Lower leg skin (tissue), 4 donors: ENCODE measurements around the gene PXK. TPM values are rescaled to one million over a fixed set of nuclear protein-coding genes. Genes with fewer than 3 reads are reported as not detected.
A peak's percentile ranks its signal among the peaks of the same experiment; 100 is the strongest.

Experiments
- DNase-seq, 2 donors: peaks; one replicate each; pipeline ENCODE4 v3.0.0-alpha.2; 2019; ENCODE audit warnings: low spot score in 2 of 2
- H3K4me3 ChIP-seq: fragments of 200-600 bp; sonication (generic); 2 replicates; pipeline ENCODE4 v1.5.1; 2017; ENCODE audit warnings: mild to moderate bottlenecking, low read depth; ENCODE audit not compliant: poor library complexity, severe bottlenecking
- POLR2A ChIP-seq, 2 donors: fragments of 450-650 bp; IDR thresholded peaks; one replicate each; pipeline ENCODE4 v1.6.1; 2016 to 2017; ENCODE audit warnings: antibody characterized with exemption in 2 of 2, mild to moderate bottlenecking in 1 of 2, moderate library complexity in 1 of 2
- WGBS, 2 donors: methylation state at CpG; one replicate each; pipeline ENCODE4 v1.1.5; 2018; 5-methylcytosine and 5-hydroxymethylcytosine counted together
- intact Hi-C: fragments of 100-400 bp; cut with DNase I; formaldehyde crosslinking; loops from one replicate; pipeline ENCODE4 v1.15.0; 2023; ENCODE audit warnings: low total_unique reads
- total RNA-seq, 4 donors: library from RNA; depleted of rRNA; stranded (reverse); fragments of >200 nt; gene quantifications; one replicate each; pipeline ENCODE4 v1.1.0, GENCODE V29; 2016
- TF ChIP-seq, protein P1 (sequence below), 3 donors: fragments of 450-650 bp; IDR thresholded peaks; one replicate each; pipeline ENCODE4 v1.5.1; 2016; ENCODE audit warnings: antibody characterized with exemption in 3 of 3, mild to moderate bottlenecking in 3 of 3, moderate library complexity in 2 of 3

PXK gene
- total RNA-seq, 4 donors from 2014 or later = 19.4 to 27.7 (median 23.9) TPM

DNA sequence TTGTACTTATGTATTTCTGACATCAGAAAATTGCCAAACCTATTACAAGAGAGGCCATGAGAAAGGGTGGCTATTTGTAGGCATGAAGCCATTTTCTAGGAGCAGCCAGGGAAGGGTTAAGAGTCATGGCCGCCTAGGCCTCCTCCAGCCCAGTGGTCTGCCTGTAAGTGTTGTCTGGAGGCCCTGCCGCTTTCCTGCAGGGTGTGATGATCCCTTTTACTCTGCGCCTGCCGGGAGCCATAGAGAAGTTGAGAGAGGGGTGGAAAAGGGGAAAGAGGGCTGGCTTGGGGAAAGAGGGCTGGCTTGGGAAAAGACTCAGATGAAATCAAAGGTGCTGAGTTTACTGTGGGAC is 130.1 kb downstream of the PXK start:
- no peak for DNase-seq
- WGBS, 2 donors = 61 to 69% methylated on average over 4 of the region's 4 CpGs
- TF ChIP-seq, protein P1, sequence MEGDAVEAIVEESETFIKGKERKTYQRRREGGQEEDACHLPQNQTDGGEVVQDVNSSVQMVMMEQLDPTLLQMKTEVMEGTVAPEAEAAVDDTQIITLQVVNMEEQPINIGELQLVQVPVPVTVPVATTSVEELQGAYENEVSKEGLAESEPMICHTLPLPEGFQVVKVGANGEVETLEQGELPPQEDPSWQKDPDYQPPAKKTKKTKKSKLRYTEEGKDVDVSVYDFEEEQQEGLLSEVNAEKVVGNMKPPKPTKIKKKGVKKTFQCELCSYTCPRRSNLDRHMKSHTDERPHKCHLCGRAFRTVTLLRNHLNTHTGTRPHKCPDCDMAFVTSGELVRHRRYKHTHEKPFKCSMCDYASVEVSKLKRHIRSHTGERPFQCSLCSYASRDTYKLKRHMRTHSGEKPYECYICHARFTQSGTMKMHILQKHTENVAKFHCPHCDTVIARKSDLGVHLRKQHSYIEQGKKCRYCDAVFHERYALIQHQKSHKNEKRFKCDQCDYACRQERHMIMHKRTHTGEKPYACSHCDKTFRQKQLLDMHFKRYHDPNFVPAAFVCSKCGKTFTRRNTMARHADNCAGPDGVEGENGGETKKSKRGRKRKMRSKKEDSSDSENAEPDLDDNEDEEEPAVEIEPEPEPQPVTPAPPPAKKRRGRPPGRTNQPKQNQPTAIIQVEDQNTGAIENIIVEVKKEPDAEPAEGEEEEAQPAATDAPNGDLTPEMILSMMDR (IDR thresholded peaks at IDR 0.05) = no peak
- TF ChIP-seq POLR2A (IDR thresholded peaks at IDR 0.05) = no peak
- no peak overlapping the region for H3K4me3 ChIP-seq
- intact Hi-C loops = no loop called here

DNA sequence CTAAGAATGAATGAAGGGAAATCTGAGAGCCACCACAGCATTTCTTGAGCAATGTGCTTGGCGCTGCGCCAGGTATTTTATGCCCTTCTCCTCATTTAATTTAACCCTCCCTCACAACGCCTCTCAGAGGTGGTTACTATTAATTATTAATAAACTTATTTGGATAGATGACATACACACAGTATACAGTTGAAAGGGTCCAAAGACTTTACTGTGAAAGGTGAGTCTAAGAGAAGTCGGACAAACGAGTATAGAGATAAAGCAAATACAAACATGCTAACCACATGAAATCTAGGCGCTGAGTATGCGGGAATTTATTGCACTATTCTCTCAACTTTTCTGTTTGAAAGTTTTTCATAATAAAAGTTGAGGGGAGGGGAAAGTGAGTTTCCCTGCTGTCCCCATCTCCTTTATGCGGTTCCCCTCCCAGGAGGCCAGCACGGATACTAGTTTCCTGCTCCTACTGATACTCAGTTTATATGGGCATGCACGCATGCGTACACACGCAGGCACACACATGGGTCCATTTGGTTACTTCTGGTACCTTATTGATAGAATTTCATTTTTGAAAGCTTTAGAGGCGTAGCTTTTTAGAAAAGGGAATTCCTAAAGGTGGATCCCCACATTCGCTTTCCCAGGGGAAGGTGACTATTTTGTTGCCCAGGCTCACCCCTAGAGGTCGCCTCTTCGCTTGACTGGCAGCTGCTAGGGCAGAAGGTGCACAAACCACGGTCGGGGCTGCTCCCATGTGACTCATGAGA is 130.7 kb downstream of the PXK start:
- H3K4me3 ChIP-seq = no peak overlapping the region
- intact Hi-C loops = no loop called here

DNA sequence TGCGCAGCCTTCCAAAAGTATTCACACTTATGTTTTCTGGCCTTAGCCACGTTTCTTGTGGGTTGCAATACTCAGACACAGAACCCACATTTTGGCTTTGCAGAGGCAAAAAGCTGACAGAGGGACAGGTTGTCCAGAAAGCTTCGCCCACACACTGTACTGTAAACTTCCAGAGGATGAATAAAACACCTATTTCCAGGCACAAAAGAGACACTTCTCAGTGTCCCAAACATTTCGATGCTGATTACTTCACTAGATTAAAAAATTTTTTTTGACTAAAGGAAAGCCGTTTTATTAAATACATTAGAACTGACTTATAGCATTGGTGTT is 131.2 kb downstream of the PXK start:
- no peak overlapping the region for H3K4me3 ChIP-seq
- intact Hi-C loops = no loop called here
- TF ChIP-seq POLR2A (IDR thresholded peaks at IDR 0.05) = no peak
- TF ChIP-seq, protein P1 (IDR thresholded peaks at IDR 0.05) = no peak
- WGBS, 2 donors = 33 to 35% methylated on average over 5 of the region's 5 CpGs
- no peak for DNase-seq

More for the DNA sequence above, 130.7 kb downstream of the PXK start:
- WGBS, 2 donors = 14 to 16% methylated on average over 18 of the region's 18 CpGs
- no peak for TF ChIP-seq POLR2A (IDR thresholded peaks at IDR 0.05)
- TF ChIP-seq, protein P1 (IDR thresholded peaks at IDR 0.05) = peak in 1 of 3 donors; percentile 18
- DNase-seq = peak; percentile 57 to 91

DNA sequence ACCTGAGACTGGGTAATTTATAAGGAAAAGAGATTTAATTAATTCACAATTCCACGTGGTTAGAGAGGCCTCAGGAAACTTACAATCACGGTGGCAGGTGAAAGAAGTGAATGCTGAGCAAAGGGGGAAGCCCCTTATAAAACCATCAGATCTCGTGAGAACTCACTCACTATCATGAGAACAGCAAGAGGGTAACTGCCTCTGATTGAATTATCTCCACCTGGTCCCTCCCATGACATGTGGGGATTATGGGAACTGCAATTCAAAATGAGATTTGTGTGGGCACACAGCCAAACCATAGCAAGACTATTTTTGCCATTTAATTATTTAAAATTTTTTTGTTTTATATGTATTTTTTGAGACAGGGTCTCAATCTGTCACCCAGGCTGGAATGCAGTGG is 132.2 kb downstream of the PXK start:
- no peak for DNase-seq
- WGBS, 2 donors = 57 to 65% methylated on average over 3 of the region's 3 CpGs
- H3K4me3 ChIP-seq = no peak overlapping the region
- TF ChIP-seq POLR2A (IDR thresholded peaks at IDR 0.05) = no peak
- TF ChIP-seq, protein P1 (IDR thresholded peaks at IDR 0.05) = no peak
- intact Hi-C loops = no loop called here

DNA sequence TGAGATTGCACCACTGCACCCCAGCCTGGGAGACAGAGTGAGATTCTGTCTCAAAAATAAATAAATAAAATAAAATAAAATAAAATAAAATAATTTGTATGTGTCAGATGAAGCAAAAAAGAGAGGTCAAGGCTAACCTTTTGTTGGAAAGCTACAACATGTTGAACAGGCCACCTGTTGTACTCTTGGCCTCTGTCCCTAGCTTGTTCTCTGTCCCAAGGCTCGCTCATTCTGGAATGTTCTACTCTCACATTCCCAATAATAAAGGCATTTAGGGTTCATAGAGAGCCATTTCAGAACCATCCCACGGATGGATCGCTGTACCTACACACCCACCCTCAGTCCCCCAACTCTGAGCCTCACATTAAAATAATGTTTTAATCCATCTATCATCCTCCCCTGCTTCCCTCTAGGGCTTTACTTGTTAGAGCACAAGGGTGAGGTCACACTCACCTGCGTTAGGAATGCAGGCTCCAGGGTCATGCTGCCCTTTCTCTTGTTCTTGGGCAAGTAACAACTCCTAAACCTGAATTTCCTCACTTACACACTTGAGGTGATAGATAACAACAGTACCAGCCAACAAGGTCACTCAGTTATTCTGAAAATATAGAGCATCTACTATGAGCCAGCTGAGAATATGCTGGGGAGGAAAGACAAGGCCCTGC is 134.3 kb downstream of the PXK start:
- TF ChIP-seq, protein P1 (IDR thresholded peaks at IDR 0.05) = no peak
- no peak for TF ChIP-seq POLR2A (IDR thresholded peaks at IDR 0.05)
- WGBS, 2 donors = 85 to 91% methylated on average over 4 of the region's 4 CpGs
- intact Hi-C loops = no loop called here
- DNase-seq = peak in 1 of 2 donors; percentile 18
- no peak overlapping the region for H3K4me3 ChIP-seq
